Measurements from ENCODE around the gene SDR42E2. TPM values are rescaled to one million over a fixed set of nuclear protein-coding genes. Genes with fewer than 3 reads are reported as not detected.

The SDR42E2 gene
- total and polyA plus RNA-seq, 2 of the 4 experiments (the other 2 are of a cell fraction) = not detected

- in situ Hi-C loops (cut with MboI; ENCODE audit: low sequenced_read_pairs) (no loop called here), intact Hi-C loops (cut with micrococcal nuclease) (no loop called here), dilution Hi-C loops (cut with HindIII; ENCODE audit: low sequenced_read_pairs, unreplicated experiment) (no loop called here)
- Histone ChIP-seq H4K8ac (ENCODE audit: low read depth in 2 of 2, low read length in 2 of 2) (no peak overlapping the region), H4K20me1 (ENCODE audit: insufficient read depth, low read length) (no peaks in the 10 kb centered on the region), H3K9me1 (ENCODE audit: insufficient read depth, low read length) (no peaks in the 10 kb centered on the region), H3K18ac (ENCODE audit: low read depth, low read length) (no peak overlapping the region), H2BK5ac (ENCODE audit: low read depth, low read length, poor library complexity, severe bottlenecking) (no peak overlapping the region), H3K79me1 (ENCODE audit: low read depth in 1 of 2, low read length in 2 of 2) (no peaks in the 10 kb centered on the region), H3K4me3 (ENCODE audit: insufficient read depth, low read depth, low read length) (no peak overlapping the region), H2AK9ac (replicated peaks; ENCODE audit: low read depth, low read length, poor library complexity) (no peak overlapping the region), H3K56ac (ENCODE audit: extremely low read depth, insufficient read depth, low read length) (no peak overlapping the region), H3K9me3 (ENCODE audit: control insufficient read depth, insufficient read depth, low read length) (no peaks in the 10 kb centered on the region), H3K4me1 (ENCODE audit: control insufficient read depth, insufficient read depth, low read length) (no peaks in the 10 kb centered on the region), H3K23ac (ENCODE audit: low read depth, low read length) (no peak overlapping the region), H2AFZ (replicated peaks; ENCODE audit: low read length, poor library complexity) (no peak overlapping the region), H2BK15ac (ENCODE audit: low read depth, low read length) (no peak overlapping the region), H2BK120ac (ENCODE audit: low read depth, low read length) (no peak overlapping the region), H3K4me2 (ENCODE audit: low read depth, low read length) (no peak overlapping the region), H3K36me3 (ENCODE audit: control insufficient read depth, insufficient read depth, low read length) (no peaks in the 10 kb centered on the region), H2AK5ac (ENCODE audit: low read depth, low read length) (no peak overlapping the region), H3K27me3 (ENCODE audit: control insufficient read depth, insufficient read depth, low read length) (peaks cover 29% of the 10 kb centered on the region), H4K91ac (ENCODE audit: insufficient read depth, low read depth, low read length) (no peak overlapping the region), H4K5ac (ENCODE audit: low read depth, low read length) (no peak overlapping the region), H2BK20ac (ENCODE audit: low read depth, low read length) (no peak overlapping the region), H3K14ac (replicated peaks; ENCODE audit: low read depth, low read length) (no peak overlapping the region), H3K4ac (ENCODE audit: low read depth, low read length) (no peak overlapping the region), H3K27ac (ENCODE audit: insufficient read depth, low read length) (no peak overlapping the region), H3K9ac (ENCODE audit: low read depth, low read length) (no peak overlapping the region)
- TF ChIP-seq CEBPB (IDR thresholded peaks at IDR 0.05; ENCODE audit: low read depth, low read length) (no peak), ELK1 (IDR thresholded peaks at IDR 0.05; ENCODE audit: borderline replicate concordance, low read depth, low read length) (no peak), NFE2L2 (IDR thresholded peaks at IDR 0.05; ENCODE audit: low read depth, low read length) (no peak)
- CTCF ChIA-PET = no interaction called here
- POLR2A ChIA-PET (ENCODE audit: unreplicated experiment) = no interaction called here
- DNase-seq (no peak), ATAC-seq (ENCODE audit: low read depth) (no peak)
- WGBS, 2 experiments (ENCODE audit: extremely low coverage in 2 of 2, insufficient read length in 1 of 2) = 81% methylated on average over 3 of the region's 5 CpGs; no CpG with 5 or more reads in 1 of the 2 experiments
- BruUV-seq (replicated peaks) = no TSS peak
Measured at GRCh38 chr16:22164482-22164881, 2.2 kb downstream of the SDR42E2 start.

Data from IMR-90 (cell line).